Activated CD4-positive, CD25-positive, alpha-beta regulatory T cell treated with anti-CD3 and anti-CD28 coated beads, Interleukin-2, amount 50 U/mL, for 24 hours (primary cell): ENCODE measurements around the gene ITPK1.

Source experiments
- ATAC-seq, 2 donors: fragments of 150-1000 bp; cut with Tn5 transposase; one replicate each; pipeline ENCODE4 v1.10.0; 2021; ENCODE audit warnings: mild to moderate bottlenecking in 1 of 2, moderate library complexity in 1 of 2

Gene ITPK1

GRCh38 chr14:93057586-93058280, 58.0 kb downstream of the ITPK1 start:
- ATAC-seq = no peak

GRCh38 chr14:93056840-93057585, 58.7 kb downstream of the ITPK1 start:
- ATAC-seq = no peak

GRCh38 chr14:93056166-93056839, 59.4 kb downstream of the ITPK1 start:
- ATAC-seq = no peak

GRCh38 chr14:93055651-93056115, 60.0 kb downstream of the ITPK1 start:
- ATAC-seq = no peak

- ATAC-seq = no peak
These were observed 60.8 kb downstream of the ITPK1 start for GRCh38 chr14:93054876-93055275.

GRCh38 chr14:93054006-93054405, 61.7 kb downstream of the ITPK1 start:
- no peak for ATAC-seq

GRCh38 chr14:93051600-93052546, 63.9 kb downstream of the ITPK1 start:
- no peak for ATAC-seq

- no peak for ATAC-seq
These were observed 65.0 kb downstream of the ITPK1 start for GRCh38 chr14:93050761-93051160.

- no peak for ATAC-seq
These were observed 65.8 kb downstream of the ITPK1 start for GRCh38 chr14:93049867-93050331.

- ATAC-seq = no peak
These were observed 66.4 kb downstream of the ITPK1 start for GRCh38 chr14:93049315-93049714.

GRCh38 chr14:93048843-93049242, 66.9 kb downstream of the ITPK1 start:
- no peak for ATAC-seq

GRCh38 chr14:93047661-93048060, 68.1 kb downstream of the ITPK1 start:
- ATAC-seq = no peak

- ATAC-seq = no peak
These were observed 68.6 kb downstream of the ITPK1 start for GRCh38 chr14:93047157-93047556.

- no peak for ATAC-seq
These were observed 69.0 kb downstream of the ITPK1 start for GRCh38 chr14:93046705-93047050.

- ATAC-seq = no peak
These were observed 69.6 kb downstream of the ITPK1 start for GRCh38 chr14:93045965-93046704.

- ATAC-seq = no peak
These were observed 70.5 kb downstream of the ITPK1 start for GRCh38 chr14:93045211-93045674.

- no peak for ATAC-seq
These were observed 71.2 kb downstream of the ITPK1 start for GRCh38 chr14:93044556-93044955.

- no peak for ATAC-seq
These were observed 71.6 kb downstream of the ITPK1 start for GRCh38 chr14:93044121-93044520.

- no peak for ATAC-seq
These were observed 72.5 kb downstream of the ITPK1 start for GRCh38 chr14:93042968-93043940.

GRCh38 chr14:93041830-93042229, 73.9 kb downstream of the ITPK1 start:
- ATAC-seq = no peak
